GM12801 (cell line): ENCODE results near the gene CTDP1.

Source experiments
- CTCF ChIP-seq: IDR thresholded peaks from one replicate; pipeline ENCODE4 v1.5.1; 2011; ENCODE audit warnings: control low read depth; ENCODE audit not compliant: insufficient read length; ENCODE audit errors: extremely low read depth

The CTDP1 gene

GRCh38 chr18:79779021-79779699, 99.6 kb downstream of the CTDP1 start:
- no peak for TF ChIP-seq CTCF

GRCh38 chr18:79779700-79780190, 100.1 kb downstream of the CTDP1 start:
- TF ChIP-seq CTCF = no peak

GRCh38 chr18:79780547-79780946, 100.9 kb downstream of the CTDP1 start:
- no peak for TF ChIP-seq CTCF

- no peak for TF ChIP-seq CTCF
These were observed 101.8 kb downstream of the CTDP1 start for GRCh38 chr18:79781331-79781941.

GRCh38 chr18:79782566-79783308, 103.1 kb downstream of the CTDP1 start:
- TF ChIP-seq CTCF = no peak

- no peak for TF ChIP-seq CTCF
These were observed 104.7 kb downstream of the CTDP1 start for GRCh38 chr18:79784071-79784913.
